Ramos (cell line): ENCODE measurements around the gene ARHGAP26.

Experiments
- in situ Hi-C: fragments of 300-500 bp; cut with MboI; formaldehyde crosslinking; loops from one replicate; pipeline ENCODE4 v1.14.3; 2022; ENCODE audit warnings: low sequenced_read_pairs; ENCODE audit not compliant: unreplicated experiment

Gene ARHGAP26

GRCh38 chr5:143179126-143179740, 409.1 kb downstream of the ARHGAP26 start:
- in situ Hi-C loops, result no loop called here

GRCh38 chr5:143180751-143181150, 410.6 kb downstream of the ARHGAP26 start:
- in situ Hi-C loops, result no loop called here

- in situ Hi-C loops, result no loop called here
Measured at GRCh38 chr5:143181173-143181572, 411.0 kb downstream of the ARHGAP26 start.

- in situ Hi-C loops, result no loop called here
Measured at GRCh38 chr5:143182106-143182505, 411.9 kb downstream of the ARHGAP26 start.

GRCh38 chr5:143182901-143183820, 413.0 kb downstream of the ARHGAP26 start:
- in situ Hi-C loops, result no loop called here

GRCh38 chr5:143183989-143184388, 413.8 kb downstream of the ARHGAP26 start:
- in situ Hi-C loops, result no loop called here

GRCh38 chr5:143186623-143187022, 416.4 kb downstream of the ARHGAP26 start:
- in situ Hi-C loops, result no loop called here

GRCh38 chr5:143187495-143187894, 417.3 kb downstream of the ARHGAP26 start:
- in situ Hi-C loops, result no loop called here

GRCh38 chr5:143188083-143188482, 417.9 kb downstream of the ARHGAP26 start:
- in situ Hi-C loops, result no loop called here

- in situ Hi-C loops, result no loop called here
Measured at GRCh38 chr5:143188692-143189091, 418.5 kb downstream of the ARHGAP26 start.

GRCh38 chr5:143190260-143190810, 420.2 kb downstream of the ARHGAP26 start:
- in situ Hi-C loops, result no loop called here

- in situ Hi-C loops, result no loop called here
Measured at GRCh38 chr5:143191720-143192119, 421.5 kb downstream of the ARHGAP26 start.

- in situ Hi-C loops, result no loop called here
Measured at GRCh38 chr5:143192191-143192900, 422.2 kb downstream of the ARHGAP26 start.

GRCh38 chr5:143194206-143194605, 424.0 kb downstream of the ARHGAP26 start:
- in situ Hi-C loops, result no loop called here

- in situ Hi-C loops, result no loop called here
Measured at GRCh38 chr5:143194713-143195112, 424.5 kb downstream of the ARHGAP26 start.

- in situ Hi-C loops, result no loop called here
Measured at GRCh38 chr5:143195491-143195890, 425.3 kb downstream of the ARHGAP26 start.

GRCh38 chr5:143196601-143197259, 426.6 kb downstream of the ARHGAP26 start:
- in situ Hi-C loops, result no loop called here

GRCh38 chr5:143197260-143197656, 427.1 kb downstream of the ARHGAP26 start:
- in situ Hi-C loops, result no loop called here

GRCh38 chr5:143198332-143198731, 428.2 kb downstream of the ARHGAP26 start:
- in situ Hi-C loops, result no loop called here

- in situ Hi-C loops, result no loop called here
Measured at GRCh38 chr5:143199161-143199560, 429.0 kb downstream of the ARHGAP26 start.
